Ovary (tissue), 9 donors: ENCODE data around the gene COMP. TPM values are rescaled to one million over a fixed set of nuclear protein-coding genes. Genes with fewer than 3 reads are reported as not detected.
A peak's percentile ranks its signal among the peaks of the same experiment; 100 is the strongest.

Experiments used
- DNase-seq, 5 donors: peaks; one replicate each; pipeline ENCODE4 v3.0.0-alpha.2; 2019 to 2020
- H3K27ac ChIP-seq, 2 donors: fragments of 200-600 bp; one replicate each; pipeline versions ENCODE4 v1.5.1 to v1.8.0; 2019 to 2022
- H3K27me3 ChIP-seq: fragments of 200-600 bp; one replicate; pipeline ENCODE4 v1.8.0; 2022
- H3K36me3 ChIP-seq: fragments of 200-600 bp; sonication (generic); one replicate; pipeline ENCODE4 v1.5.1; 2019
- H3K4me1 ChIP-seq: one replicate; pipeline ENCODE4 v1.8.1; 2013; ENCODE audit warnings: mild to moderate bottlenecking, moderate library complexity; ENCODE audit not compliant: insufficient read depth
- H3K4me3 ChIP-seq: fragments of 200-600 bp; sonication (generic); one replicate; pipeline ENCODE4 v1.5.1; 2017
- H3K9me3 ChIP-seq, 2 donors: fragments of 200-600 bp in 1 of 2; sonication (generic) in 1 of 2; one replicate each; pipeline versions ENCODE4 v1.5.1 to v1.8.1; 2013 to 2019; ENCODE audit warnings: mild to moderate bottlenecking in 1 of 2, moderate library complexity in 1 of 2
- EP300 ChIP-seq: sonication (generic); formaldehyde crosslinking; IDR thresholded peaks from one replicate; pipeline ENCODE4 v1.6.1; 2017; ENCODE audit warnings: antibody characterized with exemption
- POLR2A ChIP-seq: fragments of 450-650 bp; IDR thresholded peaks from one replicate; pipeline ENCODE4 v1.6.1; 2017; ENCODE audit warnings: antibody characterized with exemption, mild to moderate bottlenecking, moderate library complexity
- WGBS, 3 donors: extraction: QIAGEN DNeasy Blood & Tissue Kit in 1 of 3; methylation state at CpG; one replicate each; pipeline versions ENCODE4 v1.1.5 to v1.1.7; 2013 to 2017; 5-methylcytosine and 5-hydroxymethylcytosine counted together
- intact Hi-C, 4 donors: fragments of 100-400 bp; cut with DNase I; formaldehyde crosslinking; loops; one replicate each; pipeline versions ENCODE4 v1.11.0 to v1.15.1; 2022 to 2023
- polyA plus RNA-seq, 2 donors: library from polyadenylated mRNA; stranded (reverse); fragments of 200-250 nt in 1 of 2; fragments of 350-450 nt in 1 of 2; fragmentation: Illumina TruSeq in 1 of 2; extraction: RNeasy Lipid Tissue Mini Kit (QIAGEN cat#74804) in 1 of 2; gene quantifications; one replicate each; pipeline ENCODE4 v1.2.3, GENCODE V29; 2013 to 2014
- total RNA-seq, 7 donors: library from RNA; depleted of rRNA in 2 of 7; stranded (reverse); fragments of >200 nt in 2 of 7; fragmentation: NEBNext Ultra II Directional in 3 of 7; extraction: Animal tissue kit (Norgen Biotek cat#: 25700) in 3 of 7; gene quantifications; one replicate each; pipeline versions ENCODE4 v1.1.0 to v1.2.4, GENCODE V29; 2016 to 2023
- TF ChIP-seq, protein P1 (sequence below), 3 donors: fragments of 450-650 bp in 2 of 3; fragments of 200-600 bp in 1 of 3; IDR thresholded peaks; one replicate each; pipeline versions ENCODE4 v1.5.1 to v1.8.0; 2016 to 2022; ENCODE audit warnings: antibody characterized with exemption in 3 of 3, mild to moderate bottlenecking in 1 of 3
- donor health status: DM: no; HTN: no; CAD: no; lungs with moderate emphysema.
- donor health status: DM: no; HTN: no; CAD: no.
- donor health status: Bipolar disorder and iron deficiency.
- donor health status: DM: yes; HTN: yes; CAD: no.
- donor health status: DM: no; HTN: no; CAD: no.
- donor health status: DM: yes; HTN: yes; CAD: no.

The COMP gene
- total and polyA plus RNA-seq, 9 donors: 0.08 to 0.92 (median 0.40) TPM; not detected in 3

DNA sequence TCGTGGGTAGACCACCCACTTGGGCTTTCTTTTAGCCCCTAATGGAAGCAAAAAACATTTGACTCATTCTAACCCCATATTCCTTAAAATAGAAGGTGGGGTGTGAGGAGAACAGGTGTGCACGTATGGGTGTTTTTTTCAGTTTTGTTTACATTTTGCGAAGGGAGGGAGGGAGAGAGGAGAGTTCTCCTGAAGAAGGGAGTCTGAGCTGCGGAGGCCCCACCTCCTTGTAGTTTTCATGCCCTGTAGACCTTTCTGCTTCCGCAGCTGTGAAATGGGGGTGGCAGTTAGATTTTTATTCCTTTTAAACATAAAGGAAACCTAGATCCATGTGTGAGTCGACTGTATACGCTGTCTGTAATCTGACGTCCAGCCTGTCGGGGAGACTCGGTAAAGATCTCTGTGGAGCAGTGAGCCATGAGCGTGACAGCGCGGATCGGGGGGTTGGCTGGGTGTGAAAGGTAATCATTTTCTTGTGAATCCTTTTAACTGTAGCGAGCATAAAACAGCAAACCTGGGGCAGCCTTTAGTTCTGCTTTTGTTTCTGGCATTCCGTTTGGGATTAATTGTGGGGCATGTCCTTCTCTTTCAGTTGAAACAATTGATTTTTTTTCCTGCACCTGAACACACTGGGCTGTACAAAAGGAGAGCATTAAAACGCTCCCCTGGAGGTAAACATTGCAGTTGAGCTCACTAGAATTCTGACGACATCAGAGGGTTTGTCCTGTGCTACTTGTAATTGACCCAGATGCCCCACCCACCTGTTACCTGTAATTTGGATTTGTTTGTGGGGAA lies 42.9 kb upstream of the COMP start:
- H3K4me1 ChIP-seq: peaks cover 15% of the 10 kb centered on the region
- intact Hi-C loops: no loop called here
- TF ChIP-seq POLR2A (no peak), EP300 (no peak)
- TF ChIP-seq, protein P1, sequence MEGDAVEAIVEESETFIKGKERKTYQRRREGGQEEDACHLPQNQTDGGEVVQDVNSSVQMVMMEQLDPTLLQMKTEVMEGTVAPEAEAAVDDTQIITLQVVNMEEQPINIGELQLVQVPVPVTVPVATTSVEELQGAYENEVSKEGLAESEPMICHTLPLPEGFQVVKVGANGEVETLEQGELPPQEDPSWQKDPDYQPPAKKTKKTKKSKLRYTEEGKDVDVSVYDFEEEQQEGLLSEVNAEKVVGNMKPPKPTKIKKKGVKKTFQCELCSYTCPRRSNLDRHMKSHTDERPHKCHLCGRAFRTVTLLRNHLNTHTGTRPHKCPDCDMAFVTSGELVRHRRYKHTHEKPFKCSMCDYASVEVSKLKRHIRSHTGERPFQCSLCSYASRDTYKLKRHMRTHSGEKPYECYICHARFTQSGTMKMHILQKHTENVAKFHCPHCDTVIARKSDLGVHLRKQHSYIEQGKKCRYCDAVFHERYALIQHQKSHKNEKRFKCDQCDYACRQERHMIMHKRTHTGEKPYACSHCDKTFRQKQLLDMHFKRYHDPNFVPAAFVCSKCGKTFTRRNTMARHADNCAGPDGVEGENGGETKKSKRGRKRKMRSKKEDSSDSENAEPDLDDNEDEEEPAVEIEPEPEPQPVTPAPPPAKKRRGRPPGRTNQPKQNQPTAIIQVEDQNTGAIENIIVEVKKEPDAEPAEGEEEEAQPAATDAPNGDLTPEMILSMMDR (IDR thresholded peaks at IDR 0.05): no peak
- peak overlapping the region; percentile 78 for H3K4me3 ChIP-seq
- WGBS, 3 donors: 13 to 23% (median 18%) methylated on average over 18 of the region's 18 CpGs
- H3K27ac ChIP-seq: no peak overlapping the region
- no peaks in the 10 kb centered on the region for H3K9me3 ChIP-seq
- H3K36me3 ChIP-seq: no peaks in the 10 kb centered on the region
- DNase-seq: no peak
- no peaks in the 10 kb centered on the region for H3K27me3 ChIP-seq

- H3K4me1 ChIP-seq: peaks cover 15% of the 10 kb centered on the region
These were observed 42.0 kb upstream of the COMP start for GRCh38 chr19:18833141-18833476.

DNA sequence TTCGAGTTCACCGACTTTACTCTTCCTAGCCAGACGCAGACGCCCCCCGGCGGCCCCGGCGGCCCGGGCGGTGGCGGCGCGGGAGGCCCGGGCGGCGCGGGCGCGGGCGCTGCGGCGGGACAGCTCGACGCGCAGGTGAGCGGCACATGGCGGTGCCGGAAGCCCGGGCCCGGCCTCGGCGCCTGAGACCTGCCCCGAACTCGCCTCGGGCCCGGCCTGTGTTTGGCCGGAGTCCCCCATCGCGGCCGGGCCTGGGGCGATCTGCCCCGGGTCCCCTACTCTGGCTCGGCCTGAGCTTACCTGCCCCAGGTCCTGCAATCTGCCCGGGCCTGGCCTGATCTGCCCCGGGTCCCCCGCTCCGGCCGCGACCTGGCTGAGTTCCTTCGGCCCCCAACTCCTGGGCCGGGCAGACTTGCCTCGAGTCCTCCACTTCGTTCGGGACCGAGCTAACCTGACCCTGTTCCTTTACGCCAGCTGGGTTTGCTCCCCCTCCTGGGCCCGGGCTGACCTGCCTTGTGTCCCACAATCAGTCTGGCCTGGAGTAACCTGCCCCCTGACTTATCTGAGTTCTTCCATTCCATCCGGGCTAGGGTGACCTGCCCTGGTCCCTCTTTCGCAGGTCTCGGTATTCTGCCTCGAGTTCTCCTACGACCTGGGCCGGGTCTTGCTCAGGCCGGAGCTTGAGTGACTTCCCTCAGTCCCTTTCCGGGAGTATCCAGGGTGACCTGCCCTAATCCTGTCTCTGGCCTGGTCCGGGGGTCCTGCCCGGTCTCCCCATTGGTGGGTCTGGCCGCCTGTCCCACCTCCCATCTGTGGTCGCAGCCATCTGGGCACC lies 41.4 kb upstream of the COMP start:
- intact Hi-C loops: no loop called here

More at GRCh38 chr19:18833141-18833476, 42.0 kb upstream of the COMP start:
- H3K27me3 ChIP-seq: no peaks in the 10 kb centered on the region
- no peaks in the 10 kb centered on the region for H3K9me3 ChIP-seq
- 2 to 4% (median 3%) methylated on average over 9 of the region's 9 CpGs for WGBS, 3 donors
- no peak for DNase-seq
- no peak for TF ChIP-seq POLR2A
- TF ChIP-seq EP300: no peak
- peak overlapping the region in 1 of 2 donors; percentile 33 for H3K27ac ChIP-seq
- peak overlapping the region; percentile 78 for H3K4me3 ChIP-seq
- no peaks in the 10 kb centered on the region for H3K36me3 ChIP-seq
- intact Hi-C loops: no loop called here

DNA sequence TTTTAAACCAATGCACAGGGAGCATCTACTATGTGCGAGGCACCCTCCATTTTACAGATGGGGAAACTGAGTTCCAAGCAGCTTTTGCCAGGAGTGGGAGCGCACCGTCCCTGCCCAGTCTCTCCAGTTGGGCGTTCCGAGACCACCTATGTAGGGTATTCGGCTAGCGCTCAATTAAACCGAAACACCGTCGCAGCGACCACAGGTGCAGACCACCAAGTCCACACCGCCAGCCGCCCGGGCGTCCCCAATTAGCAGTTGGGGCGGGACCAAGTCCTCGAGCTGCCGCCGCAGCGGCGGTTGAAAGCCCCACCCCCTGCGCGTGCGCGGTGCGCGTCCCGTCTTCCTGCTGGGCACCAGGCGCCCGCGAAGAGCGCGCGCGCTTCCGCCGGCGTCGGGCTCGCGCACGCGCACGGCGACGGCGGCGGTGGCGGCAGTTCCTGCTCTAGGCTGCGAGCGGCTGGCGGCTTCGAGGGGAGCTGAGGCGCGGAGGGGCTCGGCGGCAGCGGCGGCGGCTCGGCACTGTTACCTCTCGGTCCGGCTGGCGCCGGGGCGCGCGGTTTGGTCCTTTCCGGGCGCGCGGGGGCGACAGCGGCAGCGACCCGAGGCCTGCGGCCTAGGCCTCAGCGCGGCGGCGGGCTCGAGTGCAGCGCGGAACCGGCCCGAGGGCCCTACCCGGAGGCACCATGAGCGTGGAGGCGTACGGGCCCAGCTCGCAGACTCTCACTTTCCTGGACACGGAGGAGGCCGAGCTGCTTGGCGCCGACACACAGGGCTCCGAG lies 40.6 kb upstream of the COMP start, which contains the start of gene UPF1:
TSS of gene UPF1 (plus strand) at position 436 of the 782 bp plus-strand sequence. CDS start at position 687, 251 bp downstream.
- no peaks in the 10 kb centered on the region for H3K27me3 ChIP-seq
- peaks cover 15% of the 10 kb centered on the region for H3K4me1 ChIP-seq
- TF ChIP-seq, protein P1 (IDR thresholded peaks at IDR 0.05): peak in 1 of 3 donors; percentile 58
- peak; percentile 84 for TF ChIP-seq POLR2A
- no peak for TF ChIP-seq EP300
- H3K9me3 ChIP-seq: peaks cover 0 to 5% of the 10 kb centered on the region in 2 donors
- H3K27ac ChIP-seq: peak within 1 kb of the TSS; percentile 64 to 75
- intact Hi-C loops: no loop called here
- 0 to 1% (median 1%) methylated on average over 22 to 95 of the region's 96 CpGs for WGBS, 3 donors
- H3K4me3 ChIP-seq: peak within 1 kb of the TSS; percentile 78
- H3K36me3 ChIP-seq: no peaks in the 10 kb centered on the region
- DNase-seq: peak; percentile 90 to 96 (median 95)

More for the DNA sequence above, 41.4 kb upstream of the COMP start:
- Histone ChIP-seq H3K36me3 (no peaks in the 10 kb centered on the region), H3K4me1 (peaks cover 15% of the 10 kb centered on the region), H3K4me3 (peak overlapping the region; percentile 78), H3K27ac (peak overlapping the region; percentile 64 to 75), H3K27me3 (no peaks in the 10 kb centered on the region), H3K9me3 (no peaks in the 10 kb centered on the region)
- WGBS, 3 donors: 0 to 1% (median 0%) methylated on average over 66 to 69 of the region's 69 CpGs
- TF ChIP-seq, protein P1 (IDR thresholded peaks at IDR 0.05): no peak
- TF ChIP-seq POLR2A: no peak
- TF ChIP-seq EP300: no peak
- peak in 3 of 5 donors; percentile 33 to 67 (median 44) for DNase-seq
